GM23338 (cell line): ENCODE results near the gene KIF2A. TPM values are rescaled to one million over a fixed set of nuclear protein-coding genes. Genes with fewer than 3 reads are reported as not detected.

Source experiments
- ATAC-seq: fragments of 200-7000 bp; cut with Tn5 transposase; 3 replicates; pipeline ENCODE4 v1.9.1; 2020
- DNase-seq: peaks from one replicate; pipeline ENCODE4 v3.0.0-alpha.2; 2015; ENCODE audit warnings: low spot score
- H2AFZ ChIP-seq: fragments of 200-600 bp; sonication (generic); 2 replicates; pipeline ENCODE4 v1.8.0; 2016; ENCODE audit warnings: antibody characterized with exemption, mild to moderate bottlenecking, moderate library complexity
- H3F3A ChIP-seq: fragments of 200-600 bp; sonication (generic); replicated peaks from 2 replicates; pipeline ENCODE4 v1.8.0; 2017; ENCODE audit warnings: antibody characterized with exemption, mixed run types, low read depth
- H3K27ac ChIP-seq: fragments of 200-600 bp; sonication (generic); 2 replicates; pipeline ENCODE4 v1.6.1; 2016; ENCODE audit warnings: low read depth
- H3K27me3 ChIP-seq: fragments of 200-600 bp; sonication (generic); 2 replicates; pipeline ENCODE4 v1.8.0; 2016; ENCODE audit warnings: mild to moderate bottlenecking, mixed run types, moderate library complexity; ENCODE audit not compliant: insufficient read depth
- H3K36me3 ChIP-seq: fragments of 200-600 bp; sonication (generic); 2 replicates; pipeline ENCODE4 v1.8.0; 2016; ENCODE audit warnings: mild to moderate bottlenecking; ENCODE audit not compliant: insufficient read depth
- H3K4me1 ChIP-seq: fragments of 200-600 bp; sonication (generic); 2 replicates; pipeline ENCODE4 v1.8.0; 2016; ENCODE audit warnings: mild to moderate bottlenecking, moderate library complexity; ENCODE audit not compliant: insufficient read depth
- H3K4me2 ChIP-seq: fragments of 200-600 bp; sonication (generic); 2 replicates; pipeline ENCODE4 v1.7.1; 2017; ENCODE audit warnings: mixed run types
- H3K4me3 ChIP-seq: fragments of 200-600 bp; sonication (generic); 2 replicates; pipeline ENCODE4 v1.6.1; 2016; ENCODE audit warnings: mixed run types
- H3K79me2 ChIP-seq: fragments of 200-600 bp; sonication (generic); replicated peaks from 2 replicates; pipeline ENCODE4 v1.8.0; 2017; ENCODE audit warnings: mild to moderate bottlenecking; ENCODE audit not compliant: insufficient read depth
- H3K9me2 ChIP-seq: fragments of 200-600 bp; sonication (generic); 2 replicates; pipeline ENCODE4 v1.8.0; 2017; ENCODE audit not compliant: insufficient read depth
- H4K20me1 ChIP-seq: fragments of 200-600 bp; sonication (generic); replicated peaks from 2 replicates; pipeline ENCODE4 v1.8.0; 2017; ENCODE audit warnings: mild to moderate bottlenecking; ENCODE audit not compliant: insufficient read depth
- H3K27ac Mint-ChIP-seq: 2 replicates; pipeline ENCODE4 v1.8.0; 2020; ENCODE audit warnings: inconsistent platforms, mild to moderate bottlenecking, moderate library complexity, mixed read lengths
- H3K27me3 Mint-ChIP-seq: 3 replicates; pipeline ENCODE4 v1.8.0; 2022; ENCODE audit warnings: low read depth, mild to moderate bottlenecking, moderate library complexity, mixed read lengths, inconsistent platforms; ENCODE audit not compliant: insufficient read depth, poor library complexity
- H3K36me3 Mint-ChIP-seq: 3 replicates; pipeline ENCODE4 v1.8.0; 2021; ENCODE audit warnings: low read depth, mild to moderate bottlenecking, inconsistent platforms, moderate library complexity, mixed read lengths
- H3K4me1 Mint-ChIP-seq: 3 replicates; pipeline ENCODE4 v1.8.0; 2020; ENCODE audit warnings: mild to moderate bottlenecking, inconsistent platforms, mixed read lengths
- H3K4me3 Mint-ChIP-seq: 3 replicates; pipeline ENCODE4 v1.8.0; 2021; ENCODE audit warnings: moderate library complexity, mild to moderate bottlenecking, inconsistent platforms, mixed read lengths
- H3K9me3 Mint-ChIP-seq: 3 replicates; pipeline ENCODE4 v1.8.0; 2020; ENCODE audit warnings: moderate library complexity, mild to moderate bottlenecking, inconsistent platforms, mixed read lengths
- CREB1 ChIP-seq: fragments of 250-450 bp; sonication (Bioruptor Pico); IDR thresholded peaks from 2 replicates; pipeline ENCODE4 v1.5.0; 2020; ENCODE audit warnings: low read depth, mild to moderate bottlenecking, moderate library complexity
- EZH2 ChIP-seq: fragments of 200-600 bp; sonication (generic); IDR thresholded peaks from one replicate; pipeline ENCODE4 v1.8.0; 2017; ENCODE audit warnings: antibody characterized with exemption, mild to moderate bottlenecking, low read depth; ENCODE audit not compliant: unreplicated experiment
- EZH2phosphoT487 ChIP-seq: fragments of 200-600 bp; sonication (generic); IDR thresholded peaks from one replicate; pipeline ENCODE4 v1.8.1; 2018; ENCODE audit warnings: antibody characterized with exemption; ENCODE audit not compliant: unreplicated experiment
- JUNB ChIP-seq: IDR thresholded peaks from one replicate; pipeline ENCODE4 v1.6.1; 2016; ENCODE audit warnings: antibody characterized with exemption; ENCODE audit not compliant: unreplicated experiment
- NANOG ChIP-seq: IDR thresholded peaks from 2 replicates; pipeline ENCODE4 v1.6.1; 2016; ENCODE audit warnings: antibody characterized with exemption, borderline replicate concordance
- POLR2AphosphoS5 ChIP-seq: IDR thresholded peaks from 2 replicates; pipeline ENCODE4 v1.6.1; 2016; ENCODE audit warnings: antibody characterized with exemption, low read depth
- STAT1 ChIP-seq: IDR thresholded peaks from one replicate; pipeline ENCODE4 v1.6.1; 2016; ENCODE audit warnings: antibody characterized with exemption; ENCODE audit not compliant: unreplicated experiment
- ZNF114 ChIP-seq: fragments of 250-450 bp; sonication (Bioruptor Pico); IDR thresholded peaks from 2 replicates; pipeline ENCODE4 v1.5.0; 2020; ENCODE audit warnings: mild to moderate bottlenecking, moderate library complexity
- ZNF331 ChIP-seq: fragments of 250-450 bp; sonication (Bioruptor Pico); IDR thresholded peaks from 2 replicates; pipeline ENCODE4 v1.5.0; 2020; ENCODE audit warnings: low read depth, mild to moderate bottlenecking, moderate library complexity
- polyA plus RNA-seq: library from polyadenylated mRNA; unstranded; fragments of >200 nt; fragmentation: Nextera tagmentation; extraction: Ambion mirVana; gene quantifications from 2 replicates; pipeline ENCODE4 v1.2.1, GENCODE V29; 2016
- total RNA-seq: library from RNA; depleted of rRNA; stranded (reverse); fragments of >200 nt; shearing (Covaris generic); gene quantifications from 2 replicates; pipeline ENCODE4 v1.2.3, GENCODE V29; 2014
- TF ChIP-seq, protein P1 (sequence below): IDR thresholded peaks from one replicate; pipeline ENCODE4 v1.6.1; 2018; ENCODE audit warnings: antibody characterized with exemption; ENCODE audit not compliant: unreplicated experiment
- TF ChIP-seq, protein P2 (sequence below): fragments of 250-450 bp; sonication (Bioruptor Pico); IDR thresholded peaks from 2 replicates; pipeline ENCODE4 v1.5.0; 2020; ENCODE audit warnings: mild to moderate bottlenecking, moderate library complexity
- TF ChIP-seq, protein P3 (sequence below), 2 experiments: fragments of 200-600 bp in 1 of 2; sonication (generic) in 1 of 2; conservative IDR thresholded peaks; 2 replicates each; pipeline versions ENCODE4 v1.5.1 to v1.6.1; 2016 to 2017; ENCODE audit warnings: antibody characterized with exemption in 2 of 2, low read depth in 2 of 2, mild to moderate bottlenecking in 2 of 2, moderate library complexity in 1 of 2
- TF ChIP-seq, protein P4 (sequence below): IDR thresholded peaks from 2 replicates; pipeline ENCODE4 v1.6.1; 2016; ENCODE audit warnings: antibody characterized with exemption

Gene KIF2A
- total and polyA plus RNA-seq, 2 experiments from 2014 or later: 120 to 122 TPM

DNA sequence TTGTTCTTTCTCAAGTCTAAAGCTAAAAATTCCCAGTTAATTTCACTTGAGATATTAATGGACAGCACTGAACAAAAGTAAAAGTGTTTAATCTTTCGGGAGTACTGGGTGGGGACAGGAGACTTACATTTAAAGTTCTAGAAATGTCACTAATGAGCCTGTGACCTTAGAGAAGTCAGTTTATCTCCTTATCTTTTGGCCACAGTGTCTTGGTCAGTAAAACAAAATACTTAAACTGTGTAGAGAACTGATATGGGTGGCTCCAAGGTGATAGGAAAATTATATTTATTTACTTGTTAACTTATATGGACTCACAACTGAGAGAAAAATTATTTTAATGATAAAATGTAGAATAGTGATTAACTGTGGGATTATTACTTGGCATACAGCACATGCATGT lies 115.4 kb downstream of the KIF2A start:
- no peaks in the 10 kb centered on the region for H3K9me3 Mint-ChIP-seq
- H3K27me3 ChIP-seq: no peaks in the 10 kb centered on the region
- ATAC-seq (no peak), DNase-seq (no peak)
- H3K4me2 ChIP-seq: no peak overlapping the region
- no peaks in the 10 kb centered on the region for H3K4me1 ChIP-seq
- peaks cover 2% of the 10 kb centered on the region for H3K4me1 Mint-ChIP-seq
- H3K4me3 ChIP-seq: no peak overlapping the region
- TF ChIP-seq EZH2: no peak
- no peak for TF ChIP-seq EZH2phosphoT487
- TF ChIP-seq ZNF331 (CRISPR knock-in tag): no peak
- no peak for TF ChIP-seq STAT1
- TF ChIP-seq CREB1 (CRISPR knock-in tag): no peak
- TF ChIP-seq, protein P1, sequence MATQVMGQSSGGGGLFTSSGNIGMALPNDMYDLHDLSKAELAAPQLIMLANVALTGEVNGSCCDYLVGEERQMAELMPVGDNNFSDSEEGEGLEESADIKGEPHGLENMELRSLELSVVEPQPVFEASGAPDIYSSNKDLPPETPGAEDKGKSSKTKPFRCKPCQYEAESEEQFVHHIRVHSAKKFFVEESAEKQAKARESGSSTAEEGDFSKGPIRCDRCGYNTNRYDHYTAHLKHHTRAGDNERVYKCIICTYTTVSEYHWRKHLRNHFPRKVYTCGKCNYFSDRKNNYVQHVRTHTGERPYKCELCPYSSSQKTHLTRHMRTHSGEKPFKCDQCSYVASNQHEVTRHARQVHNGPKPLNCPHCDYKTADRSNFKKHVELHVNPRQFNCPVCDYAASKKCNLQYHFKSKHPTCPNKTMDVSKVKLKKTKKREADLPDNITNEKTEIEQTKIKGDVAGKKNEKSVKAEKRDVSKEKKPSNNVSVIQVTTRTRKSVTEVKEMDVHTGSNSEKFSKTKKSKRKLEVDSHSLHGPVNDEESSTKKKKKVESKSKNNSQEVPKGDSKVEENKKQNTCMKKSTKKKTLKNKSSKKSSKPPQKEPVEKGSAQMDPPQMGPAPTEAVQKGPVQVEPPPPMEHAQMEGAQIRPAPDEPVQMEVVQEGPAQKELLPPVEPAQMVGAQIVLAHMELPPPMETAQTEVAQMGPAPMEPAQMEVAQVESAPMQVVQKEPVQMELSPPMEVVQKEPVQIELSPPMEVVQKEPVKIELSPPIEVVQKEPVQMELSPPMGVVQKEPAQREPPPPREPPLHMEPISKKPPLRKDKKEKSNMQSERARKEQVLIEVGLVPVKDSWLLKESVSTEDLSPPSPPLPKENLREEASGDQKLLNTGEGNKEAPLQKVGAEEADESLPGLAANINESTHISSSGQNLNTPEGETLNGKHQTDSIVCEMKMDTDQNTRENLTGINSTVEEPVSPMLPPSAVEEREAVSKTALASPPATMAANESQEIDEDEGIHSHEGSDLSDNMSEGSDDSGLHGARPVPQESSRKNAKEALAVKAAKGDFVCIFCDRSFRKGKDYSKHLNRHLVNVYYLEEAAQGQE: no peak
- TF ChIP-seq ZNF114: no peak
- no peak for TF ChIP-seq POLR2AphosphoS5
- TF ChIP-seq, protein P2, sequence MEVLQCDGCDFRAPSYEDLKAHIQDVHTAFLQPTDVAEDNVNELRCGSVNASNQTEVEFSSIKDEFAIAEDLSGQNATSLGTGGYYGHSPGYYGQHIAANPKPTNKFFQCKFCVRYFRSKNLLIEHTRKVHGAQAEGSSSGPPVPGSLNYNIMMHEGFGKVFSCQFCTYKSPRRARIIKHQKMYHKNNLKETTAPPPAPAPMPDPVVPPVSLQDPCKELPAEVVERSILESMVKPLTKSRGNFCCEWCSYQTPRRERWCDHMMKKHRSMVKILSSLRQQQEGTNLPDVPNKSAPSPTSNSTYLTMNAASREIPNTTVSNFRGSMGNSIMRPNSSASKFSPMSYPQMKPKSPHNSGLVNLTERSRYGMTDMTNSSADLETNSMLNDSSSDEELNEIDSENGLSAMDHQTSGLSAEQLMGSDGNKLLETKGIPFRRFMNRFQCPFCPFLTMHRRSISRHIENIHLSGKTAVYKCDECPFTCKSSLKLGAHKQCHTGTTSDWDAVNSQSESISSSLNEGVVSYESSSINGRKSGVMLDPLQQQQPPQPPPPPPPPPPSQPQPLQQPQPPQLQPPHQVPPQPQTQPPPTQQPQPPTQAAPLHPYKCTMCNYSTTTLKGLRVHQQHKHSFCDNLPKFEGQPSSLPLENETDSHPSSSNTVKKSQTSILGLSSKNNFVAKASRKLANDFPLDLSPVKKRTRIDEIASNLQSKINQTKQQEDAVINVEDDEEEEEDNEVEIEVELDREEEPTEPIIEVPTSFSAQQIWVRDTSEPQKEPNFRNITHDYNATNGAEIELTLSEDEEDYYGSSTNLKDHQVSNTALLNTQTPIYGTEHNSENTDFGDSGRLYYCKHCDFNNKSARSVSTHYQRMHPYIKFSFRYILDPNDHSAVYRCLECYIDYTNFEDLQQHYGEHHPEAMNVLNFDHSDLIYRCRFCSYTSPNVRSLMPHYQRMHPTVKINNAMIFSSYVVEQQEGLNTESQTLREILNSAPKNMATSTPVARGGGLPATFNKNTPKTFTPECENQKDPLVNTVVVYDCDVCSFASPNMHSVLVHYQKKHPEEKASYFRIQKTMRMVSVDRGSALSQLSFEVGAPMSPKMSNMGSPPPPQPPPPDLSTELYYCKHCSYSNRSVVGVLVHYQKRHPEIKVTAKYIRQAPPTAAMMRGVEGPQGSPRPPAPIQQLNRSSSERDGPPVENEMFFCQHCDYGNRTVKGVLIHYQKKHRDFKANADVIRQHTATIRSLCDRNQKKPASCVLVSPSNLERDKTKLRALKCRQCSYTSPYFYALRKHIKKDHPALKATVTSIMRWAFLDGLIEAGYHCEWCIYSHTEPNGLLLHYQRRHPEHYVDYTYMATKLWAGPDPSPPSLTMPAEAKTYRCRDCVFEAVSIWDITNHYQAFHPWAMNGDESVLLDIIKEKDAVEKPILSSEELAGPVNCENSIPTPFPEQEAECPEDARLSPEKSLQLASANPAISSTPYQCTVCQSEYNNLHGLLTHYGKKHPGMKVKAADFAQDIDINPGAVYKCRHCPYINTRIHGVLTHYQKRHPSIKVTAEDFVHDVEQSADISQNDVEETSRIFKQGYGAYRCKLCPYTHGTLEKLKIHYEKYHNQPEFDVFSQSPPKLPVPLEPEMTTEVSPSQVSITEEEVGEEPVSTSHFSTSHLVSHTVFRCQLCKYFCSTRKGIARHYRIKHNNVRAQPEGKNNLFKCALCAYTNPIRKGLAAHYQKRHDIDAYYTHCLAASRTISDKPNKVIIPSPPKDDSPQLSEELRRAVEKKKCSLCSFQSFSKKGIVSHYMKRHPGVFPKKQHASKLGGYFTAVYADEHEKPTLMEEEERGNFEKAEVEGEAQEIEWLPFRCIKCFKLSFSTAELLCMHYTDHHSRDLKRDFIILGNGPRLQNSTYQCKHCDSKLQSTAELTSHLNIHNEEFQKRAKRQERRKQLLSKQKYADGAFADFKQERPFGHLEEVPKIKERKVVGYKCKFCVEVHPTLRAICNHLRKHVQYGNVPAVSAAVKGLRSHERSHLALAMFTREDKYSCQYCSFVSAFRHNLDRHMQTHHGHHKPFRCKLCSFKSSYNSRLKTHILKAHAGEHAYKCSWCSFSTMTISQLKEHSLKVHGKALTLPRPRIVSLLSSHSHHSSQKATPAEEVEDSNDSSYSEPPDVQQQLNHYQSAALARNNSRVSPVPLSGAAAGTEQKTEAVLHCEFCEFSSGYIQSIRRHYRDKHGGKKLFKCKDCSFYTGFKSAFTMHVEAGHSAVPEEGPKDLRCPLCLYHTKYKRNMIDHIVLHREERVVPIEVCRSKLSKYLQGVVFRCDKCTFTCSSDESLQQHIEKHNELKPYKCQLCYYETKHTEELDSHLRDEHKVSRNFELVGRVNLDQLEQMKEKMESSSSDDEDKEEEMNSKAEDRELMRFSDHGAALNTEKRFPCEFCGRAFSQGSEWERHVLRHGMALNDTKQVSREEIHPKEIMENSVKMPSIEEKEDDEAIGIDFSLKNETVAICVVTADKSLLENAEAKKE (CRISPR knock-in tag): no peak
- no peak for TF ChIP-seq JUNB
- TF ChIP-seq, protein P3, sequence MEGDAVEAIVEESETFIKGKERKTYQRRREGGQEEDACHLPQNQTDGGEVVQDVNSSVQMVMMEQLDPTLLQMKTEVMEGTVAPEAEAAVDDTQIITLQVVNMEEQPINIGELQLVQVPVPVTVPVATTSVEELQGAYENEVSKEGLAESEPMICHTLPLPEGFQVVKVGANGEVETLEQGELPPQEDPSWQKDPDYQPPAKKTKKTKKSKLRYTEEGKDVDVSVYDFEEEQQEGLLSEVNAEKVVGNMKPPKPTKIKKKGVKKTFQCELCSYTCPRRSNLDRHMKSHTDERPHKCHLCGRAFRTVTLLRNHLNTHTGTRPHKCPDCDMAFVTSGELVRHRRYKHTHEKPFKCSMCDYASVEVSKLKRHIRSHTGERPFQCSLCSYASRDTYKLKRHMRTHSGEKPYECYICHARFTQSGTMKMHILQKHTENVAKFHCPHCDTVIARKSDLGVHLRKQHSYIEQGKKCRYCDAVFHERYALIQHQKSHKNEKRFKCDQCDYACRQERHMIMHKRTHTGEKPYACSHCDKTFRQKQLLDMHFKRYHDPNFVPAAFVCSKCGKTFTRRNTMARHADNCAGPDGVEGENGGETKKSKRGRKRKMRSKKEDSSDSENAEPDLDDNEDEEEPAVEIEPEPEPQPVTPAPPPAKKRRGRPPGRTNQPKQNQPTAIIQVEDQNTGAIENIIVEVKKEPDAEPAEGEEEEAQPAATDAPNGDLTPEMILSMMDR (conservative IDR thresholded peaks at IDR 0.05; ENCODE audit: low read depth in 2 of 2): no peak
- TF ChIP-seq NANOG: no peak
- TF ChIP-seq, protein P4, sequence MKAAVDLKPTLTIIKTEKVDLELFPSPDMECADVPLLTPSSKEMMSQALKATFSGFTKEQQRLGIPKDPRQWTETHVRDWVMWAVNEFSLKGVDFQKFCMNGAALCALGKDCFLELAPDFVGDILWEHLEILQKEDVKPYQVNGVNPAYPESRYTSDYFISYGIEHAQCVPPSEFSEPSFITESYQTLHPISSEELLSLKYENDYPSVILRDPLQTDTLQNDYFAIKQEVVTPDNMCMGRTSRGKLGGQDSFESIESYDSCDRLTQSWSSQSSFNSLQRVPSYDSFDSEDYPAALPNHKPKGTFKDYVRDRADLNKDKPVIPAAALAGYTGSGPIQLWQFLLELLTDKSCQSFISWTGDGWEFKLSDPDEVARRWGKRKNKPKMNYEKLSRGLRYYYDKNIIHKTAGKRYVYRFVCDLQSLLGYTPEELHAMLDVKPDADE: no peak
- H3K27me3 Mint-ChIP-seq: no peaks in the 10 kb centered on the region
- peaks cover 9% of the 10 kb centered on the region for H3K36me3 Mint-ChIP-seq
- peaks cover 35% of the 10 kb centered on the region for H4K20me1 ChIP-seq
- H3K36me3 ChIP-seq: no peaks in the 10 kb centered on the region
- no peaks in the 10 kb centered on the region for H3F3A ChIP-seq
- no peak overlapping the region for H3K27ac Mint-ChIP-seq
- no peaks in the 10 kb centered on the region for H3K9me2 ChIP-seq
- no peak overlapping the region for H2AFZ ChIP-seq
- H3K4me3 Mint-ChIP-seq: no peak overlapping the region
- peaks cover 100% of the 10 kb centered on the region for H3K79me2 ChIP-seq
- no peak overlapping the region for H3K27ac ChIP-seq
